Thyroid gland (tissue), 4 donors: ENCODE data around the gene CEP57L1. TPM values are rescaled to one million over a fixed set of nuclear protein-coding genes. Genes with fewer than 3 reads are reported as not detected.

ENCODE experiments used
- DNase-seq, 2 donors: peaks; one replicate each; pipeline ENCODE4 v3.0.0-alpha.2; 2019
- H3K27ac ChIP-seq, 3 donors: fragments of 200-600 bp; sonication (generic); 1 replicate in 2 of 3; 2 replicates in 1 of 3; pipeline ENCODE4 v1.5.1; 2016 to 2019; ENCODE audit warnings: mild to moderate bottlenecking in 1 of 3, moderate library complexity in 1 of 3
- H3K27me3 ChIP-seq: fragments of 200-600 bp; sonication (generic); one replicate; pipeline ENCODE4 v1.5.1; 2019
- H3K36me3 ChIP-seq, 2 donors: fragments of 200-600 bp; sonication (generic); one replicate each; pipeline ENCODE4 v1.5.1; 2016 to 2019
- H3K4me1 ChIP-seq, 2 donors: fragments of 200-600 bp; sonication (generic); one replicate each; pipeline ENCODE4 v1.5.1; 2017 to 2019
- H3K4me3 ChIP-seq, 3 donors: fragments of 200-600 bp; sonication (generic); replicated peaks in 1 of 3; 1 replicate in 2 of 3; 2 replicates in 1 of 3; pipeline ENCODE4 v1.5.1; 2016; ENCODE audit warnings: mild to moderate bottlenecking in 1 of 3
- H3K9me3 ChIP-seq: fragments of 200-600 bp; sonication (generic); one replicate; pipeline ENCODE4 v1.5.1; 2017
- CTCF ChIP-seq, 6 experiments: fragments of 200-600 bp in 3 of 6; fragments of 450-650 bp in 3 of 6; sonication (generic) in 3 of 6; IDR thresholded peaks; one replicate each; pipeline ENCODE4 v1.5.1; 2016 to 2019; ENCODE audit warnings: antibody characterized with exemption in 6 of 6, mild to moderate bottlenecking in 2 of 6, inconsistent platforms in 1 of 6, moderate library complexity in 1 of 6
- POLR2A ChIP-seq, 2 donors: fragments of 450-650 bp; IDR thresholded peaks; one replicate each; pipeline ENCODE4 v1.6.1; 2017; ENCODE audit warnings: antibody characterized with exemption in 2 of 2, mild to moderate bottlenecking in 2 of 2, moderate library complexity in 1 of 2
- WGBS, 2 donors: methylation state at CpG; one replicate each; pipeline ENCODE4 v1.1.5; 2017; 5-methylcytosine and 5-hydroxymethylcytosine counted together
- intact Hi-C: fragments of 100-400 bp; cut with DNase I; formaldehyde crosslinking; loops from one replicate; pipeline ENCODE4 v1.15.1; 2023
- total RNA-seq, 4 donors: library from RNA; depleted of rRNA; stranded (reverse); fragments of >200 nt; gene quantifications; one replicate each; pipeline ENCODE4 v1.2.3, GENCODE V29; 2016

The CEP57L1 gene
- total RNA-seq, 4 donors from 2014 or later, result 15.0 to 27.7 (median 19.5) TPM

- no peak overlapping the region for H3K27ac ChIP-seq
- intact Hi-C loops, result loop anchor here (10.0 kb wide), 1 partner anchor 537 kb away; no protein-coding TSS in a partner anchor
- 64 to 73% methylated on average over 1 of the region's 1 CpG for WGBS, 2 donors
- no peaks in the 10 kb centered on the region for H3K27me3 ChIP-seq
- H3K9me3 ChIP-seq, result no peaks in the 10 kb centered on the region
- no peak for DNase-seq
- H3K36me3 ChIP-seq, result no peaks in the 10 kb centered on the region
- H3K4me1 ChIP-seq, result peaks cover 20 to 23% of the 10 kb centered on the region in 2 donors
- peak overlapping the region in 2 of 3 donors; percentile 50 to 64 for H3K4me3 ChIP-seq
- TF ChIP-seq CTCF (IDR thresholded peaks at IDR 0.05), result no peak
- TF ChIP-seq POLR2A (IDR thresholded peaks at IDR 0.05), result no peak
These were observed 3.2 kb upstream of the CEP57L1 start for GRCh38 chr6:109092074-109092473.

- Histone ChIP-seq H3K36me3 (no peaks in the 10 kb centered on the region), H3K9me3 (no peaks in the 10 kb centered on the region), H3K4me3 (peak overlapping the region; percentile 50 to 80 (median 64)), H3K4me1 (peaks cover 20 to 22% of the 10 kb centered on the region in 2 donors), H3K27ac (peak overlapping the region; percentile 80 to 99 (median 98)), H3K27me3 (no peaks in the 10 kb centered on the region)
- no peak for DNase-seq
- TF ChIP-seq CTCF (IDR thresholded peaks at IDR 0.05) (no peak), POLR2A (IDR thresholded peaks at IDR 0.05) (no peak)
- intact Hi-C loops, result loop anchor here (10.0 kb wide), 1 partner anchor 539 kb away; no protein-coding TSS in a partner anchor
- WGBS, 2 donors, result 0% methylated on average over 19 of the region's 19 CpGs
These were observed 1.4 kb upstream of the CEP57L1 start for GRCh38 chr6:109093732-109094415.

- H3K4me1 ChIP-seq, result peaks cover 17 to 20% of the 10 kb centered on the region in 2 donors
- H3K27me3 ChIP-seq, result no peaks in the 10 kb centered on the region
- intact Hi-C loops, result loop anchor here (10.0 kb wide), 1 partner anchor 540 kb away; no protein-coding TSS in a partner anchor
- TF ChIP-seq POLR2A (IDR thresholded peaks at IDR 0.05), result peak; percentile 64 to 95
- no peak for TF ChIP-seq CTCF (IDR thresholded peaks at IDR 0.05)
- H3K27ac ChIP-seq, result peak within 1 kb of the TSS; percentile 80 to 99 (median 98)
- no peaks in the 10 kb centered on the region for H3K36me3 ChIP-seq
- 0 to 5% methylated on average over 4 to 13 of the region's 62 CpGs for WGBS, 2 donors
- peak; percentile 94 to 98 for DNase-seq
- peak within 1 kb of the TSS; percentile 50 to 80 (median 64) for H3K4me3 ChIP-seq
- no peaks in the 10 kb centered on the region for H3K9me3 ChIP-seq
These were observed 781 bp upstream of the CEP57L1 start, which contains the start of gene SESN1 for GRCh38 chr6:109094416-109095035. SESN1 (minus strand) TSS chr6:109094846; CDS start chr6:109094073, 773 bp downstream.

GRCh38 chr6:109095835-109096084, 453 bp downstream of the CEP57L1 start:
- no peaks in the 10 kb centered on the region for H3K36me3 ChIP-seq
- no peaks in the 10 kb centered on the region for H3K9me3 ChIP-seq
- intact Hi-C loops, result loop anchor here (10.0 kb wide), 1 partner anchor 541 kb away; no protein-coding TSS in a partner anchor
- peaks cover 17 to 20% of the 10 kb centered on the region in 2 donors for H3K4me1 ChIP-seq
- no peaks in the 10 kb centered on the region for H3K27me3 ChIP-seq
- WGBS, 2 donors, result 1% methylated on average over 8 of the region's 8 CpGs
- DNase-seq, result no peak
- H3K27ac ChIP-seq, result peak overlapping the region; percentile 80 to 99 (median 98)
- TF ChIP-seq CTCF (IDR thresholded peaks at IDR 0.05), result no peak
- TF ChIP-seq POLR2A (IDR thresholded peaks at IDR 0.05), result no peak
- peak overlapping the region; percentile 17 to 80 (median 50) for H3K4me3 ChIP-seq

- Histone ChIP-seq H3K9me3 (no peaks in the 10 kb centered on the region), H3K4me1 (peaks cover 14 to 20% of the 10 kb centered on the region in 2 donors), H3K27me3 (no peaks in the 10 kb centered on the region), H3K36me3 (no peaks in the 10 kb centered on the region), H3K4me3 (peak overlapping the region in 1 of 3 donors; percentile 80), H3K27ac (peak overlapping the region in 1 of 3 donors; percentile 99)
- intact Hi-C loops, result loop anchor here (10.0 kb wide), 1 partner anchor 541 kb away; no protein-coding TSS in a partner anchor
- no peak for TF ChIP-seq POLR2A (IDR thresholded peaks at IDR 0.05)
- no peak for TF ChIP-seq CTCF (IDR thresholded peaks at IDR 0.05)
- WGBS, 2 donors, result 68 to 74% methylated on average over 6 of the region's 6 CpGs
- no peak for DNase-seq
These were observed 901 bp downstream of the CEP57L1 start for GRCh38 chr6:109096208-109096607.
